Common myeloid progenitor, CD34-positive (primary cell): ENCODE data around the gene KMT2E.
"Not testable (repeated sequence)": the region's sequence is repeated elsewhere in the genome, so short reads cannot be mapped to it uniquely, and the experiment has no call there.

ENCODE experiments used
- CTCF ChIA-PET: fragments of 350-600 bp; sonication (Branson Sonifier 250); formaldehyde crosslinking; loops from one replicate; lab custom pipeline; 2021; ENCODE audit warnings: antibody characterized with exemption; lab: Charles Lee
- POLR2A ChIA-PET: fragments of 350-600 bp; sonication (Branson Sonifier 250); formaldehyde crosslinking; loops from one replicate; lab custom pipeline; 2021; ENCODE audit warnings: antibody characterized with exemption; lab: Charles Lee
- DNase-seq, 3 donors: peaks; one replicate each; pipeline versions ENCODE4 v3.0.0 to v3.0.0-alpha.2; 2013
- H3K27ac ChIP-seq, 2 experiments: 1 replicate in 1 of 2; 2 replicates in 1 of 2; pipeline ENCODE4 v1.7.0; 2013; ENCODE audit warnings: inconsistent platforms in 2 of 2, low read length in 2 of 2, mild to moderate bottlenecking in 2 of 2, low read depth in 1 of 2, moderate library complexity in 1 of 2; ENCODE audit not compliant: severe bottlenecking in 2 of 2, insufficient read depth in 1 of 2, poor library complexity in 1 of 2
- H3K27me3 ChIP-seq, 5 experiments: replicated peaks in 2 of 5; 1 replicate in 3 of 5; 2 replicates in 2 of 5; pipeline versions ENCODE4 v1.6.1 to v1.7.0; 2013; ENCODE audit warnings: low read length in 4 of 5, mild to moderate bottlenecking in 2 of 5, moderate library complexity in 2 of 5, inconsistent platforms in 1 of 5; ENCODE audit not compliant: insufficient read depth in 5 of 5, control insufficient read depth in 4 of 5
- H3K36me3 ChIP-seq, 4 experiments: 1 replicate in 2 of 4; 2 replicates in 2 of 4; pipeline versions ENCODE4 v1.6.1 to v1.7.0; 2013; ENCODE audit warnings: low read length in 3 of 4, control low read depth in 1 of 4, mild to moderate bottlenecking in 1 of 4; ENCODE audit not compliant: control insufficient read depth in 4 of 4, insufficient read depth in 4 of 4
- H3K4me1 ChIP-seq, 4 experiments: 1 replicate in 3 of 4; 2 replicates in 1 of 4; pipeline versions ENCODE4 v1.6.1 to v1.7.1; 2013; ENCODE audit warnings: low read length in 3 of 4, mild to moderate bottlenecking in 3 of 4, control low read depth in 1 of 4, inconsistent platforms in 1 of 4, moderate library complexity in 1 of 4; ENCODE audit not compliant: control insufficient read depth in 4 of 4, insufficient read depth in 4 of 4; ENCODE audit errors: control extremely low read depth in 1 of 4
- H3K4me3 ChIP-seq, 7 experiments: 1 replicate in 4 of 7; 2 replicates in 3 of 7; pipeline versions ENCODE4 v1.5.1 to v1.7.0; 2013; ENCODE audit warnings: mild to moderate bottlenecking in 7 of 7, low read length in 6 of 7, moderate library complexity in 6 of 7, inconsistent platforms in 2 of 7, low read depth in 2 of 7, control low read depth in 1 of 7; ENCODE audit not compliant: insufficient read depth in 4 of 7, control insufficient read depth in 1 of 7; ENCODE audit errors: extremely low read depth in 1 of 7
- H3K9me3 ChIP-seq, 5 experiments: 1 replicate in 4 of 5; 2 replicates in 1 of 5; pipeline versions ENCODE4 v1.6.1 to v1.7.1; 2013; ENCODE audit warnings: low read length in 4 of 5, mild to moderate bottlenecking in 2 of 5, inconsistent platforms in 1 of 5, low read depth in 1 of 5, moderate library complexity in 1 of 5; ENCODE audit not compliant: control insufficient read depth in 4 of 5, insufficient read depth in 2 of 5; ENCODE audit errors: control extremely low read depth in 1 of 5
- WGBS: methylation state at CpG from one replicate; pipeline ENCODE4 v1.1.5; 2013; ENCODE audit not compliant: insufficient coverage; 5-methylcytosine and 5-hydroxymethylcytosine counted together

Gene KMT2E

GRCh38 chr7:104969183-104969582, 44.8 kb upstream of the KMT2E start:
- H3K27ac ChIP-seq, result no peak overlapping the region
- 93% methylated on average over 2 of the region's 2 CpGs for WGBS
- no peak for DNase-seq
- H3K4me3 ChIP-seq, result no peak overlapping the region
- H3K36me3 ChIP-seq, result peaks cover 0 to 2% (median 0%) of the 10 kb centered on the region in 4 experiments
- peaks cover 0 to 5% (median 0%) of the 10 kb centered on the region in 4 experiments for H3K4me1 ChIP-seq
- ChIA-PET CTCF (no interaction called here), POLR2A (interaction anchor here (0.5 kb wide), 1 partner anchor 73 kb away, joined by 3 read pairs; no protein-coding TSS in a partner anchor)
- H3K27me3 ChIP-seq, result no peaks in the 10 kb centered on the region
- H3K9me3 ChIP-seq, result no peaks in the 10 kb centered on the region

- H3K27me3 ChIP-seq, result no peaks in the 10 kb centered on the region
- 97% methylated on average over 2 of the region's 3 CpGs for WGBS
- no peaks in the 10 kb centered on the region for H3K36me3 ChIP-seq
- H3K9me3 ChIP-seq, result no peaks in the 10 kb centered on the region
- CTCF ChIA-PET, result interaction anchor here (1.0 to 2.1 kb wide), 4 partner anchors 8 to 12 kb away, joined by 3 to 9 read pairs (median 8); no protein-coding TSS in a partner anchor
- H3K4me3 ChIP-seq, result no peak overlapping the region
- H3K27ac ChIP-seq, result no peak overlapping the region
- POLR2A ChIA-PET, result no interaction called here
- no peak for DNase-seq
- peaks cover 0 to 3% (median under 1%) of the 10 kb centered on the region in 4 experiments for H3K4me1 ChIP-seq
Measured at GRCh38 chr7:104971290-104972071, 42.5 kb upstream of the KMT2E start.

GRCh38 chr7:104972500-104972899, 41.5 kb upstream of the KMT2E start:
- Histone ChIP-seq H3K27me3 (no peaks in the 10 kb centered on the region), H3K27ac (no peak overlapping the region), H3K9me3 (no peaks in the 10 kb centered on the region), H3K4me3 (no peak overlapping the region), H3K4me1 (peaks cover 0 to 8% (median 2%) of the 10 kb centered on the region in 4 experiments), H3K36me3 (no peaks in the 10 kb centered on the region)
- ChIA-PET POLR2A (no interaction called here), CTCF (interaction anchor here (1.4 kb wide), 2 partner anchors 9 to 10 kb away, joined by 5 to 9 read pairs; no protein-coding TSS in a partner anchor)
- 100% methylated on average over 3 of the region's 5 CpGs for WGBS
- no peak for DNase-seq

- CTCF ChIA-PET, result interaction anchor here (1.1 to 1.4 kb wide), 3 partner anchors 8 to 79 kb away, joined by 3 to 5 read pairs (median 5); no protein-coding TSS in a partner anchor
Measured at GRCh38 chr7:104973227-104973626, 40.8 kb upstream of the KMT2E start.

GRCh38 chr7:104973909-104974415, 40.0 kb upstream of the KMT2E start:
- CTCF ChIA-PET, result interaction anchor here (1.1 to 1.4 kb wide), 2 partner anchors 9 to 78 kb away, joined by 3 to 5 read pairs; no protein-coding TSS in a partner anchor
- peaks cover 0 to 10% (median 2%) of the 10 kb centered on the region in 4 experiments for H3K4me1 ChIP-seq
- no peak overlapping the region for H3K27ac ChIP-seq
- DNase-seq, result no peak
- no peaks in the 10 kb centered on the region for H3K9me3 ChIP-seq
- H3K27me3 ChIP-seq, result no peaks in the 10 kb centered on the region
- no peaks in the 10 kb centered on the region for H3K36me3 ChIP-seq
- 86% methylated on average over 1 of the region's 3 CpGs for WGBS
- no peak overlapping the region for H3K4me3 ChIP-seq
- POLR2A ChIA-PET, result no interaction called here

More at GRCh38 chr7:104973227-104973626, 40.8 kb upstream of the KMT2E start:
- POLR2A ChIA-PET, result no interaction called here
- H3K27ac ChIP-seq, result no peak overlapping the region
- no peaks in the 10 kb centered on the region for H3K9me3 ChIP-seq
- peaks cover 0 to 8% (median 2%) of the 10 kb centered on the region in 4 experiments for H3K4me1 ChIP-seq
- H3K4me3 ChIP-seq, result no peak overlapping the region
- DNase-seq, result no peak
- H3K36me3 ChIP-seq, result no peaks in the 10 kb centered on the region
- WGBS, result 100% methylated on average over 1 of the region's 2 CpGs
- H3K27me3 ChIP-seq, result no peaks in the 10 kb centered on the region

- H3K9me3 ChIP-seq, H3K36me3 ChIP-seq, H3K27me3 ChIP-seq, DNase-seq, H3K4me3 ChIP-seq, POLR2A ChIA-PET, H3K27ac ChIP-seq: not testable (repeated sequence)
- peaks cover 0 to 18% (median 2%) of the 10 kb centered on the region in 4 experiments for H3K4me1 ChIP-seq
- WGBS, result 100% methylated on average over 2 of the region's 6 CpGs
- CTCF ChIA-PET, result interaction anchor here (1.9 kb wide), 1 partner anchor 53 kb away, joined by 4 read pairs; no protein-coding TSS in a partner anchor
Measured at GRCh38 chr7:104975553-104975952, 38.5 kb upstream of the KMT2E start.
